HG02973 (cell line): ENCODE results near the gene OXCT2.

Experiments
- ATAC-seq: cut with Tn5 transposase; IDR thresholded peaks from one replicate; pipeline ENCODE4 v1.9.1; 2021; ENCODE audit warnings: moderate library complexity; ENCODE audit not compliant: unreplicated experiment

The OXCT2 gene

DNA sequence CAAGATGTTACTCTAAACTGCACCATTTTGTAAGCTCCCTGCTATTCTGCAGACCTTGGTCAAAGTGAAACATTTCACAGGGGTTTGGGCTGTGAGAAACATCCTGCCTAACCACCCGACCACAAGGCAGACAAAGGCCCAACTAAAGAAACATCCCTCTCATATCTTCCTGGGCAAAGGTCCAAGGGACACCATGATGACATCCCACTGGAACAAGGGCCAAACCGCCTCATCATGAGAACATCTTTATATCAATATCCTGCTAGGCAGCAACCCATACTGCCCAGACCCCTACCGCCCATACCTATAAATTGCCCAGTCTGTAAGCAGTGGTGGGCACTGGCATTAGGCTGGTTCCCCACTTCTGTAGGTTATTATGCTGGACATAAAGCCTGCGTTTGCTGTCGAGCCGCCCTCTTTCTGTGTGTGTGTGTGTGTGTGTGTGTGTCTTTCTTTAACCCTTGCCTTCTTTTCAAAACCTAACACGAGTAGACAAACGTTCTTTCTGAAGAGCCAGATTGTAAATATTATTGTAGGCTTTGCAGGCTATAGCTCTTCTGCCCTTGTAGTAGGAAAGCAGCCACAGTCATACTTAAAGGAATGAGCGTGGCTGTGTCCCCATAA is 33.5 kb downstream of the OXCT2 start:
- no peak for ATAC-seq

DNA sequence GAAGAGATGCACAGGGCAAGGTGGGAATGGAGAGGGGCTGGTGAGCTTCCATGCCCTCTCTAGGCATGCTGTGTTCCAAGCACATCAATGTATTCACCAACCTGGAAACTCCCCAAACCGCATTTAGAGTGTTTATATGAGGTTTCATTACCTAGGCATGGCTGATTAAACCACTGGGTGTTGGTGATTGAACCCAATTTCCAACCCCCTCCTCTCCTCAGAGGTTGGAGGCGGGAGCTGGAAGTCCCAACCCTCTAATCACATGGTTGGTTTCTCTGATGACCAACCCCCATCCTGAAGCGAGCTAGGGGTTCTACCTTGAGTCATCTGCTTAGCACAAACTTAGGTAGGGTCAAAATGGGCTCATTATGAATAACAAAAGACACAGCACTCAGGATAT is 35.4 kb downstream of the OXCT2 start:
- no peak for ATAC-seq

DNA sequence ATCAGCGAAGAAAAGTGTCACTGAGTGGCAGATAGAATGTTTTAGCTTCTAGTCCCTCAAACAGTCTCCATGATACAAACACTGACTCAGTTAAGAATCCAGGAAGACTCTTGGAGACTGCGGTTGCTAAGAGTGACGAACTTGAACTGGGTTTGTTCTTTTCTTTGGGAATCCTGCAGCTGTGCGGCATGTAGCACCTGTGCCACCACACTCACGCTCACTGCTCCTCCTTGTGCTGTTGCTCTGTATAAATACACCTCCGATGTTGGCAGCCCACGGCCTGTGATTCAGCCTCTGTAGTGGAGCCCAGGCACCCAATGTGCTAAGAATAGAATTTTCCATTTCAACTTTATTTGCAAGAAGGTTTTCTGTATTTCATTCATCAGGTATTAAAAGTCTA is 38.0 kb downstream of the OXCT2 start:
- ATAC-seq = no peak

DNA sequence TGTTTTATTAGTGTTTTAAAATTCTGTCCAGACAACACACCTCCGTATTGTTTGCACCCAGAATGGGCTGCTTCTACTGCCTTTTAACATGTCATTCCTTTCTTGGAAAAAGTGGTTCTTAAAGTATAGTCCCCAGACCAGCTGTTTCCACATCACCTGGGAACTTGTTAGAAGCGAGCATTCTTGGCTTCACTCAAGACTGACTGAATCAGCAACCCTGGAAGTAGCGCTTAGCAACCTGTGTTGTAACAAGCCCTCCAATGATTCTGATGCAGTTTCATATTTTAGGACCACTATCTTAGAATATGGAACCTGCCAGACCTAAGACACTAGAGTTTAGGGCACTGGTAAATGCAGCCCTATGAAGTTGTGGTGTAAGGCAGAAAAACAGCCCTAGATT is 38.4 kb downstream of the OXCT2 start:
- ATAC-seq = no peak

DNA sequence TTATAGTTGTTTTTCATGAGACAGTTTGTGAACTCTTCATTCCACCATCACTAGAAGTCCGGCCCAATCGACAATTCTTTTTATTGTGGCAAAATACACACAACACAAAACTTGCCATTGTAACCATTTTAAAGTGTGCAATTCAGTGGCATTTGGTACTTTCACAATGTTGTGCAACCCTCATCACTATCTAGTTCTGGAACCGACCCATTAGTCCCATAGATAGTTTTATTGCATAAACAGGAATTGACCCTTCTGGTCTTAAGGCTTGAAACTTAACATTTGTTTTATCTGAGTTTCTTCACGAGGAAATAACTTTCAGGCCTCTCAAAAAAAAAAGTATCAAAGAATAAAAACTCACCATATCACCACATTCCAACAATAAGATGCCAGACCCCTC is 41.3 kb downstream of the OXCT2 start:
- ATAC-seq = no peak

DNA sequence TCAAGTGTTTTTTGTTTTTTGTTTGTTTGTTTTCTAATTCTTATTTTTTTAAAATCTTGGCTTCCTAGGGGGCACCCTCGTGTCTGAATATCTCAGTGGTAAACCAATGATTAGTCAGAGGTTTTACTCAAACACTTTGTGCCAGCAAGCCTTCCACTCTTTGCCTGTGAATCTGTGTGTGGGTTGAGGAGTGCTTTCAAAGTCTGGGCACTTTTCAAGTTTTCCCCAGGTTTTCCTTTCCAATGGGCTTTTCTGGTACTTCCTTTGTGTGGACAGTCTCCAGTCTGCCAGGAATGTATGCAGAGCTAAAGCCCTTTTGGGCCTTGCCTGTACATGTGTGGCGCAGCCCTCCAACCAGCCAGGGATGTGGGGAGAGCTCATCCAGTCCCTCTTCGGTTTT is 42.1 kb downstream of the OXCT2 start:
- no peak for ATAC-seq

DNA sequence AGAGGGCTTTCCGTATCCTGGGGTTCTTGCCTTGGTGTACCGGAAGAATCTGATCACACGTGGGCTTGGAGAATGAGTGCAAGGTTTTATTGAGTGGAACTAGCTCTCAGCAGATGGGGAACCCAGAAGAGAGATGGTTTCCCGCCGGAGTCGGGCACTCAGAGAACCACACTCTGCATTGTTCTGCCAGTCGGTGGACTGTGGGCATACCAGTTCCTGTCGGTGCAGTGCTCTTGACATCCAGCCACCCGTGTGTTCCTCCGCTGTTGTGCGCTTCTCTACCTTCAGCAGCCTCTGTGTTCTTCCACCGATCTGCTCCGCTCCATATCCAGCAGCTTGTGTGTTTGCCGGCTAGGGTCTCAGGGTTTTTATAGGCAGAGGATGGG is 43.2 kb downstream of the OXCT2 start:
- no peak for ATAC-seq

DNA sequence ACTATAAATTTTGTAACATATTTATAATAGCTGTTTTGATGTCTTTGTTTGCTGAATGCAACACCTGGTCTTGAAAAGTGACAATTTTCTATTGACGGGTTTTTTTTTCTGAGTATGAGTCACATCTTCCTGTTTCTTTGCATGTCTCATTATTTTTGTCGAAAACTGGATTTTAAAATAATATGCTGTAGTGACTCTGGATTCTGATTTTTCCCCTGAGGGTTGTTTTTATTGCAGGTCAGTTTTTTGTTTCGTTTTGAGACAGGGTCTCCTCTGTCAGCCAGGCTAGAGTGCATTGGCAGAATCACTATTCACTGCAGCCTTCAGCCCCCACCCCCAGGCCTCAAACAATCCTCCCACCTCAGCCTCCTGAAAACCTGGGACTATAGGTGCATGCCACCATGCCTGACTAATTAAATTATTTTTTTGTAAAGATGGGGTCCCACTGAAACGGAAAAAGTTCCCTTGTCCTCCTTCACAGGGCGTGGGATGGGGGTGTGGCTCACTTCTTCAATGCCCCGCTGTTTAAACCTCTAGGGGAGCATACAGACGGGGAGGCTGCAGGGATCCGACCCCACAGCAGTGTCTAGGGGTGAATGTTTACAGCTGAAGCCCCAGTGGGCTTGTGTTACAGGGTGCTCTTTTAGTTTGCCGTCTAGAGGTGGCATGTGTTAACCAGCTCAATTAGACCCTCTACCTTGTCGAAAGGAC is 43.8 kb downstream of the OXCT2 start:
- ATAC-seq = no peak

DNA sequence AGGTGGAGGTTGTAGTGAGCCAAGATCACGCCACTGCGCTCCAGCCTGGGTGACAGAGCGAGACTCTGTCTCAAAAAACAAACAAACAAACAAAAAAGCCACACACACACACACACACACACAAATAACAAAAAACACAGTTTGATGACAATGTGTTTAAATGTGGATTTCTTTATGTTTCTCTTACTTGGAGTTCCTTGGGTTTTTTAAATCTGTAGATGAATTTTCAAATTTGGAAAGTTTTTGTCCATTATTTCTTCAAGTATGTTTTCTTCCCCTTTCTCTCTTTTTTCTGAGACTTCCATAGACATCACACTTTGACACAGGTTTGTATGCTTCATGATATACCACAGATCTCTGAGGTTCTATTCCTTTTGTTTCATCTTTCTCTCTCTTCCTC is 44.5 kb downstream of the OXCT2 start:
- ATAC-seq = no peak

DNA sequence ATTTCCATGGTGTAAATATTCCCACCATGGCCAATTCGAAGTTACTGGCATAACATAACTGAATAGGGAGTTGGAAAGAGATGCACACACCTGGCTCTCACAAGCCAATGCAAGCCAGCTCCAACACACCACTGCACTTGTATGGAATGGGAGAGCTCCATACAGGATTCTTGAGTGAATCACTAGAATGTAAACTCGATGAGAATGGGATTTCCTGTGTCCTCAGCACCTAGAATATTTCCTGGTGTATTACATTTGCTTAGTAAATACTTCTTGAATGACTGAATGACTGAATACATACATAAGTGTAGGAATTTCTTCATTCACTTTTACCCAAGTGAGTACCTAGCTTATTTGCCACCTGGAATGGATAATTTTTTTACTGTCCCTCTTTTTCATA is 48.7 kb downstream of the OXCT2 start:
- ATAC-seq = no peak

DNA sequence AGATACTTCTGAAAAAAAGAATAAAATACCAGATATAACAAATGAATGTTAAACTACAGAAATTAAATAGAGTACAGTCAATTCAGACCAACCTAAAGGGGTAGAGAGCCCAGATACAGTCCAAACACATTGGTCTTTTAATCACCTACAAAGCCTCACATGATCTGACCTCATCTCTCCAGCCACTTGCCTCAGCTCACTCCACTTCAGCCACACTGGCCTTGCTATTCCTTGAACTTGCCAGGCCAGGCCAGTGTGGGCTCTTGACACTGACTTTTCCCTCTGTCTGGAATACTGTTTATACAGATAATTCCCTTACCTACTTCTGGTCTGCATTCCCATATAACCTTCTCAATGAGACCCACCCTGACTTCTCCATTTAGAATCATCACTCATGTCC is 49.5 kb downstream of the OXCT2 start:
- no peak for ATAC-seq

DNA sequence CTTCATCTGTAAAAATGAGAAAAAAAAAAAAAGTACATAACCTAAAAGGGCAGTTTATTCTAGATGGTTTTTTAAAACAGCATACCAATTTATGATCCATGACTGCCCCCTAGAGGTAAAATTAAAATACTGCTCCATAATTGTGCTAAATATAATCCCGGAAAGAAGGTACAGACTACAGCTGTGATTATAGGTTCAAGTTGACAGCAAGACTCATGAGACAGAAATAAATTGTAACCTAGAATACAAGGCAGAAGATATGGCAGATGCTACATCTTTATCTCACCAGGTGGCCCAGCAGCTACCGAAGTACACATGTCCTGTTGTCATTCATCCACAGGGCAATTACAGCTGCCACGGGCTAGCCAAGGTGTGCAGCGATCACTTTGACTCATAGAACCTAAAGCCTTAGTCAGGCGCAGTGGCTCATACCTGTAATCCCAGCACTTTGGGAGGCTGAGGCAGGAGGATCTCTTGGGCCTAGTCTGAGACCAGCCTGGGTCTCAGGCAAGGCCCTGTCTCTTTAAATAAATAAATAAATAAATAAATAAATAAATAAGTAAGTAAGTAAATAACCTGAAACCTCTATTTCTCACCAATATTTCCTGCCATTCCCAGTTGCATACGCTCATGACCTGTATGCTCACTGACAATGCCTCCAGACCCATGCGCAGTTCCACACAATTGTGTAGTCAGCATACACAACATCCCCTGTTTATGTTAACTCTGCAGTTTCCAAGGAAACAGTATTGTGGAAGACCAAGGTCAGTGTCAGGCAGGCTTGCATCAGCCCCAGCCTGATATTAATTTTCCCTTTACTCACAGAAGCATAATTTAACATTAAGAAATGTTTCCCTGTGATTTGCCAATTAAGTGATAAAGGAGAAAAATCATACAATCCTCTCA is 50.8 kb downstream of the OXCT2 start:
- ATAC-seq = no peak
